Astrocyte (in vitro differentiated cells and primary cell): ENCODE results near the gene CORO6. TPM values are rescaled to one million over a fixed set of nuclear protein-coding genes. Genes with fewer than 3 reads are reported as not detected.

Experiments
- DNase-seq: peaks from one replicate; pipeline ENCODE4 v3.0.0-alpha.2; 2010; ENCODE audit warnings: low read depth
- FAIRE-seq: peaks from 2 replicates; lab custom pipeline; 2011; peaks lifted over from hg19 to GRCh38; lab: Jason Lieb, UNC
- H2AFZ ChIP-seq: 2 replicates; pipeline ENCODE4 v1.6.0; 2012; ENCODE audit warnings: low read depth, low read length, inconsistent platforms
- H3K27ac ChIP-seq: 2 replicates; pipeline ENCODE4 v1.5.1; 2011; ENCODE audit warnings: low read depth, low read length, inconsistent platforms
- H3K27me3 ChIP-seq: 2 replicates; pipeline ENCODE4 v1.6.0; 2011; ENCODE audit warnings: low read length, inconsistent platforms; ENCODE audit not compliant: insufficient read depth
- H3K36me3 ChIP-seq: 2 replicates; pipeline ENCODE4 v1.5.1; 2011; ENCODE audit warnings: low read length, inconsistent platforms; ENCODE audit not compliant: insufficient read depth
- H3K4me1 ChIP-seq: 2 replicates; pipeline ENCODE4 v1.5.1; 2011; ENCODE audit warnings: low read length, inconsistent platforms; ENCODE audit not compliant: insufficient read depth
- H3K4me2 ChIP-seq: 2 replicates; pipeline ENCODE4 v1.6.0; 2012; ENCODE audit warnings: low read length, inconsistent platforms
- H3K4me3 ChIP-seq: 2 replicates; pipeline ENCODE4 v1.5.1; 2011; ENCODE audit warnings: low read depth, mild to moderate bottlenecking, low read length, inconsistent platforms; ENCODE audit not compliant: insufficient read depth
- H3K79me2 ChIP-seq: 2 replicates; pipeline ENCODE4 v1.6.0; 2012; ENCODE audit warnings: mild to moderate bottlenecking, low read length, inconsistent platforms; ENCODE audit not compliant: insufficient read depth
- H3K9ac ChIP-seq: 2 replicates; pipeline ENCODE4 v1.6.0; 2012; ENCODE audit warnings: mild to moderate bottlenecking, low read length, inconsistent platforms
- H3K9me3 ChIP-seq: 2 replicates; pipeline ENCODE4 v1.5.1; 2012; ENCODE audit warnings: low read depth, mild to moderate bottlenecking, low read length, inconsistent platforms; ENCODE audit not compliant: insufficient read depth
- H4K20me1 ChIP-seq: 2 replicates; pipeline ENCODE4 v1.6.0; 2012; ENCODE audit warnings: low read length, inconsistent platforms; ENCODE audit not compliant: insufficient read depth
- H3K27ac Mint-ChIP-seq: one replicate; pipeline ENCODE4 v1.8.0; 2021; ENCODE audit warnings: mild to moderate bottlenecking, mixed read lengths; ENCODE audit not compliant: unreplicated experiment
- H3K27me3 Mint-ChIP-seq: one replicate; pipeline ENCODE4 v1.8.0; 2021; ENCODE audit warnings: low read depth, mixed read lengths; ENCODE audit not compliant: unreplicated experiment
- H3K36me3 Mint-ChIP-seq: one replicate; pipeline ENCODE4 v1.8.0; 2021; ENCODE audit warnings: low read depth, mixed read lengths; ENCODE audit not compliant: unreplicated experiment
- H3K4me1 Mint-ChIP-seq: one replicate; pipeline ENCODE4 v1.8.0; 2021; ENCODE audit warnings: low read depth, mixed read lengths; ENCODE audit not compliant: unreplicated experiment
- H3K4me3 Mint-ChIP-seq: one replicate; pipeline ENCODE4 v1.8.0; 2021; ENCODE audit warnings: mild to moderate bottlenecking, moderate library complexity, mixed read lengths; ENCODE audit not compliant: unreplicated experiment
- H3K9me3 Mint-ChIP-seq: one replicate; pipeline ENCODE4 v1.8.0; 2021; ENCODE audit warnings: mild to moderate bottlenecking, mixed read lengths; ENCODE audit not compliant: unreplicated experiment
- EZH2 ChIP-seq: IDR thresholded peaks from 2 replicates; pipeline ENCODE4 v1.6.1; 2012; ENCODE audit warnings: mild to moderate bottlenecking, low read length, inconsistent platforms; ENCODE audit not compliant: insufficient read depth
- total RNA-seq: library from RNA; stranded (reverse); gene quantifications from 2 replicates; pipeline ENCODE4 v1.2.1, GENCODE V29; 2021
- TF ChIP-seq, protein P1 (sequence below): IDR thresholded peaks from 2 replicates; pipeline ENCODE4 v1.5.1; 2011; ENCODE audit warnings: low read depth, mild to moderate bottlenecking, inconsistent platforms, low read length, moderate library complexity; ENCODE audit not compliant: insufficient read depth

CORO6 gene
- total RNA-seq, 1 donor from 2014 or later: 8.9 TPM

- peaks cover 11% of the 10 kb centered on the region for H3K4me1 Mint-ChIP-seq
- Histone ChIP-seq H3K27me3 (peaks cover 10% of the 10 kb centered on the region), H3K27ac (no peak overlapping the region), H3K79me2 (no peaks in the 10 kb centered on the region), H2AFZ (no peak overlapping the region), H3K4me1 (peaks cover 35% of the 10 kb centered on the region), H3K36me3 (no peaks in the 10 kb centered on the region), H3K4me3 (no peak overlapping the region), H3K4me2 (peak overlapping the region; percentile 89), H4K20me1 (peaks cover 16% of the 10 kb centered on the region), H3K9me3 (no peaks in the 10 kb centered on the region), H3K9ac (no peak overlapping the region)
- no peak overlapping the region for H3K4me3 Mint-ChIP-seq
- peaks cover 2% of the 10 kb centered on the region for H3K36me3 Mint-ChIP-seq
- peaks cover 8% of the 10 kb centered on the region for H3K27me3 Mint-ChIP-seq
- peak overlapping the region; percentile 26 for H3K27ac Mint-ChIP-seq
- no peak for DNase-seq
- no peak for FAIRE-seq
- TF ChIP-seq EZH2: peak; percentile 66
- TF ChIP-seq, protein P1, sequence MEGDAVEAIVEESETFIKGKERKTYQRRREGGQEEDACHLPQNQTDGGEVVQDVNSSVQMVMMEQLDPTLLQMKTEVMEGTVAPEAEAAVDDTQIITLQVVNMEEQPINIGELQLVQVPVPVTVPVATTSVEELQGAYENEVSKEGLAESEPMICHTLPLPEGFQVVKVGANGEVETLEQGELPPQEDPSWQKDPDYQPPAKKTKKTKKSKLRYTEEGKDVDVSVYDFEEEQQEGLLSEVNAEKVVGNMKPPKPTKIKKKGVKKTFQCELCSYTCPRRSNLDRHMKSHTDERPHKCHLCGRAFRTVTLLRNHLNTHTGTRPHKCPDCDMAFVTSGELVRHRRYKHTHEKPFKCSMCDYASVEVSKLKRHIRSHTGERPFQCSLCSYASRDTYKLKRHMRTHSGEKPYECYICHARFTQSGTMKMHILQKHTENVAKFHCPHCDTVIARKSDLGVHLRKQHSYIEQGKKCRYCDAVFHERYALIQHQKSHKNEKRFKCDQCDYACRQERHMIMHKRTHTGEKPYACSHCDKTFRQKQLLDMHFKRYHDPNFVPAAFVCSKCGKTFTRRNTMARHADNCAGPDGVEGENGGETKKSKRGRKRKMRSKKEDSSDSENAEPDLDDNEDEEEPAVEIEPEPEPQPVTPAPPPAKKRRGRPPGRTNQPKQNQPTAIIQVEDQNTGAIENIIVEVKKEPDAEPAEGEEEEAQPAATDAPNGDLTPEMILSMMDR: no peak
- no peaks in the 10 kb centered on the region for H3K9me3 Mint-ChIP-seq
Measured at GRCh38 chr17:29616300-29617048, 6.2 kb downstream of the CORO6 start.

DNA sequence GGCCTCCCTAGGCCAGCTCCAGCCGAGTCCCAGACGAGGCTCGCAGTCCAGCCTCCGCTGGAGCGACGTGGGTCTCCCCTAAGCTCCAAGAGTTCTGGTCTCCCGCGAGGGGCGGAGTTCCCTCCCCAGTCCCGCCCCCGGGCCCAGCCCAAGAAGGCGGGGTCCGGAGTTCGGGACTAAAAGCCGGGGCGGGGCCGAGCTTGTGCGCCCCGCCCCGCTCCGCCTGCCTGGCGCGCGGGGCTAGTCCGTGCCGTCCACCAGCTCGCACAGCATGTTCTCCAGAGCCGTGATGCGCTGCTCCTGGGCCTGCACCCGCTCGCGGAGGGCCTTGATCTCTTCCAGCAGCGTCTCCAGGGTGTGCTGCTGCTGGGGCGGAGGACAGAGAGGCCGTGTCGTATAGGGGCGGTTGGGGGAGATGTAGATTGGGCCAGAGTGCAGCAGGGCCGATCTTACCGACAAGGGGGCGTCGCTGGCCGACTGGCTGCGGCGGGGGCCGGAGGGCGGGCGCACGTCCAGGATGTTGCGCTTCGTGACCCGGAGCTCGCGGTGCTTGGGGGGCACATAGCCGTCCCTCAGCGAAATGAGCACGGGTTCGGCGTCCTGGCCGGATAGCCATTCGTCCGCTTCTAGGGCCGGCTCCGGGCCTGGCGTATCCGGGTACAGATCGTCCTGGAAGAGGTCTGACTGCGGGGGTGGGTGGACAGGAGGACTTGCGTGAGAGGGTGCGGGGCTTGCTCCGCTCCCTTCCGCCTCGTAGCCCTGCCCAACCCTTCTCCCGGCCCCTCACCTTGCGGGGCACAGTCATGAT, 7.0 kb downstream of the CORO6 start:
- Mint-ChIP-seq H3K27ac (no peak overlapping the region), H3K36me3 (peaks cover 2% of the 10 kb centered on the region), H3K4me1 (peaks cover 8% of the 10 kb centered on the region), H3K27me3 (peaks cover 8% of the 10 kb centered on the region), H3K9me3 (no peaks in the 10 kb centered on the region), H3K4me3 (peak overlapping the region; percentile 54)
- Histone ChIP-seq H2AFZ (peak overlapping the region; percentile 82), H3K9ac (peak overlapping the region; percentile 47), H4K20me1 (peaks cover 11% of the 10 kb centered on the region), H3K4me3 (peak overlapping the region; percentile 47), H3K4me2 (peak overlapping the region; percentile 89), H3K27me3 (peaks cover 10% of the 10 kb centered on the region), H3K9me3 (no peaks in the 10 kb centered on the region), H3K27ac (no peak overlapping the region), H3K36me3 (no peaks in the 10 kb centered on the region), H3K4me1 (peaks cover 35% of the 10 kb centered on the region), H3K79me2 (no peaks in the 10 kb centered on the region)
- peak; percentile 61 for DNase-seq
- no peak for TF ChIP-seq EZH2
- TF ChIP-seq, protein P1: no peak
- no peak for FAIRE-seq
